Adipocyte (in vitro differentiated cells): ENCODE measurements around the gene GPR173.

ENCODE experiments used
- DNase-seq: peaks from one replicate; pipeline ENCODE4 v3.0.0-alpha.2; 2015; ENCODE audit warnings: low read depth
- H3K27me3 ChIP-seq: replicated peaks from 2 replicates; pipeline ENCODE4 v1.7.0; 2013; ENCODE audit warnings: mild to moderate bottlenecking, low read length, moderate library complexity; ENCODE audit not compliant: control insufficient read depth, insufficient read depth
- H3K36me3 ChIP-seq: 2 replicates; pipeline ENCODE4 v1.7.0; 2013; ENCODE audit warnings: low read length, mild to moderate bottlenecking, moderate library complexity; ENCODE audit not compliant: control insufficient read depth, insufficient read depth, severe bottlenecking
- H3K4me1 ChIP-seq: 2 replicates; pipeline ENCODE4 v1.7.0; 2013; ENCODE audit warnings: mild to moderate bottlenecking, low read length, moderate library complexity; ENCODE audit not compliant: control insufficient read depth, insufficient read depth
- H3K4me3 ChIP-seq: 2 replicates; pipeline ENCODE4 v1.7.0; 2013; ENCODE audit warnings: mild to moderate bottlenecking, low read length, moderate library complexity
- H3K9ac ChIP-seq: 2 replicates; pipeline ENCODE4 v1.7.0; 2013; ENCODE audit warnings: mild to moderate bottlenecking, low read length, moderate library complexity
- H3K9me3 ChIP-seq: 2 replicates; pipeline ENCODE4 v1.7.0; 2013; ENCODE audit warnings: mild to moderate bottlenecking, low read length, moderate library complexity; ENCODE audit not compliant: control insufficient read depth

GPR173 gene

DNA sequence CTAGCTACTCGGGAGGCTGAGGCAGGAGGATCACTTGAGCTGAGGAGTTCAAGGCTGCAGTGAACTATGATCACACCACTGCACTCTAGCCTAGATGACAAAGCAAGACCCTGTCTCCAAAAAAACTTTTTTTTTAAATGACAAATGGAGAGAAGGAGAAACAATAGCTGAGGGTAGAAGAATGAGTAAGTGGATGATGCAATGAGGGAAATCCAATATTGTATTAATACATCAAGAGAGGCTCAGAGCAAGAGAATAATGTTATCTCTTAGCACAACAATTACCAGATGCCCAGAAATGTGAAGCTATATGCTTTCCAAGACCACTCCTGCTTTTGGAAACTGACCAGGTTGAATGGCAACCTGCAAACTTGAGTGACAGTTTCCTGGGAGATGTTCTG lies 19.9 kb upstream of the GPR173 start:
- H3K9ac ChIP-seq = no peak overlapping the region
- no peak for DNase-seq
- H3K36me3 ChIP-seq = no peaks in the 10 kb centered on the region
- no peaks in the 10 kb centered on the region for H3K4me1 ChIP-seq
- no peak overlapping the region for H3K4me3 ChIP-seq
- peaks cover 33% of the 10 kb centered on the region for H3K27me3 ChIP-seq
- no peaks in the 10 kb centered on the region for H3K9me3 ChIP-seq

DNA sequence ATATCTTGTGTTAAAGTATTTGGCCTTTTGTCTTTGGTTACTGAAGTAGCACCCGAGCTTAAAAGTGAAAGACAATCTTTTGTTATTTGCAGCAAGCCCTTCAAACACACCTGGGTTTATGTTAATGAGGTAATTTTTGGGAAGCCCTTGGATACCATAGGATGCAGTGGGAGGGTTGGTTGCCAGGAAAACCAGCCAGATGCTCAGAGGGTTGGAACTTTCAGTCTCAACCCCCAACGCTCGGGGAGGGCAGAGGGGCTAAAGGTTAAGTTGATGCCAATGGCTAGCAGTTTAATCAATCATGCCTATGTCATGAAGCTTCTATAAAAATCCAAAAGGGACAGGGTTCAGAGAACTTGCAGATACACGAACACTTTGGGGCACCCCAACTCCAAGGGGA lies 17.2 kb upstream of the GPR173 start:
- DNase-seq = no peak
- H3K4me3 ChIP-seq = no peak overlapping the region
- no peaks in the 10 kb centered on the region for H3K4me1 ChIP-seq
- H3K9me3 ChIP-seq = no peaks in the 10 kb centered on the region
- peaks cover 51% of the 10 kb centered on the region for H3K27me3 ChIP-seq
- no peaks in the 10 kb centered on the region for H3K36me3 ChIP-seq
- H3K9ac ChIP-seq = no peak overlapping the region

DNA sequence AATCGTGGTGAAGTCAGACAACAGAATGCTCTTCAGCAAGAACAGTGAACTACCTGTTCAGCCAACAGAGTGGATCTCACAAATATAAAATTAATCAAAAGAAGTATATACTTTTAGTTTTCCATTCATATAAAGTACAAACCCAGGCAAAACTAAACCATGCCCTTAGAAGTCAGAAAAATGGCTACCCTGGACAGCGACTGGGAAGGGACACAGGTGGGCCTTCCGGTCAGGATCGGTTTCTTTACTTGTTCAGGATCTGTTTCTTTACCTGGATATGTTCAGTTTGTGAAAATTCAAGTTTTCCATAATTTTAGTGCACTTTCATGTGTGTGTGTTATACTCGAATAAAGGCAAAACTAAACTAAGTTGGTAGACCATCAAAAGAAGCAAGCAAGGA lies 12.4 kb upstream of the GPR173 start:
- Histone ChIP-seq H3K27me3 (peaks cover 60% of the 10 kb centered on the region), H3K4me3 (no peak overlapping the region), H3K36me3 (no peaks in the 10 kb centered on the region), H3K9ac (no peak overlapping the region), H3K9me3 (no peaks in the 10 kb centered on the region), H3K4me1 (no peaks in the 10 kb centered on the region)
- DNase-seq = no peak

DNA sequence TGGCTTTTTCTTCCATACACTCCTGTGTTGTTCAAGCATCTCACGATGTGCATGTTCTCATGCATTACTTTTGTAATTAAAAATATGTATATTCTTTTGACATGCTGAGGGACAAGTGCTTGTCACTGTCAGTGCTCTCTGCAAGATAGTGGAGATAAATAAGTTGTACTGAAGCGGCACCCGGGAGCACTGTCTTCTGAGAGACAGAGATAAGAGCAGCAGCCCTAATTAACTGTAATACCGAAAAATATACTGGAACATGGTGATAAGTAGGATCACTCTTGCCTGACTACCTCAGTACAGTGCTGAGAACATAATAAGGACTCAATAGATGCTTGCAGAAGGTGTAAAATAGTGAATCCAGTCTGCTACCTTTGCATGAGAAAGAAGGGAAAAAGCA lies 9.4 kb upstream of the GPR173 start:
- Histone ChIP-seq H3K4me1 (no peaks in the 10 kb centered on the region), H3K4me3 (no peak overlapping the region), H3K9me3 (no peaks in the 10 kb centered on the region), H3K36me3 (no peaks in the 10 kb centered on the region), H3K27me3 (peaks cover 49% of the 10 kb centered on the region), H3K9ac (no peak overlapping the region)
- no peak for DNase-seq

DNA sequence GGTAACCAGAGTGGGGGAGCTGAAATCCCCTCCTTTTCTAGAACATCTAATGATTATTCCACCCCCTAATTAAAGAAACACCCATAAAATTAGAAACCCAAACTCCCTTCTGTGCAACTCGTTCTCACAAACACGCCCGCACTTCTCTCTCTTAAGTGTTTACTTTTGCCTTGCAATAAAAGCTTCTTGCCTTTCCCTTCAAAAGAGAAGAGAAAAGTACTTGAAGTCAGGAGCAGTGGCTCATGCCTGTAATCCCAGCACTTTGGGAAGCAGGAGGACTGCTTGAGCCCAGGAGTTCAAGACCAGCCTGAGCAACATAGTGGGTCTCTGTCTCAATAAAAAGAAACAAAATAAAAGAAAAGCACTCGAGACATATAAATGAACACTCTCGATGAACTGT lies 3.6 kb upstream of the GPR173 start:
- peaks cover 25% of the 10 kb centered on the region for H3K27me3 ChIP-seq
- no peak for DNase-seq
- H3K36me3 ChIP-seq = no peaks in the 10 kb centered on the region
- H3K9ac ChIP-seq = no peak overlapping the region
- H3K9me3 ChIP-seq = no peaks in the 10 kb centered on the region
- H3K4me1 ChIP-seq = no peaks in the 10 kb centered on the region
- H3K4me3 ChIP-seq = no peak overlapping the region

DNA sequence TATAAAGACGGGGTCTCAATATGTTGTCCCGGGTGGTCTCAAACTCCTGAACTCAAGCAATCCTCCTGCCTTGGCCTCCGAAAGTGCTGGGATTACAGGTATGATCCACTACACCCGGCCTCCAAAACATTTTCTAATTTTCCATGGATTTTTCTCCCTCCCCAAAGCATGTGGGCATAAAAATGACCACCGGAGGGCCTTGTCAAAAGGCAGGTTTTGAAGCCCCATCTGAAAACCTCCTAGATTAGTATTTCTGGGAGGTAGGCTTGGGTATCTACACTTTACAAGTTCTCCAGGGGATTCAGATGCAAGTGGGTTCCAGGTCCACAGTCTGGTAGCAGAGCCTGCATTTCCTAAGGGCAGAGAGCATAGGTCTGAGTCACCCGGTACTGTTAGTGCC lies 1.4 kb upstream of the GPR173 start:
- no peaks in the 10 kb centered on the region for H3K36me3 ChIP-seq
- peak; percentile 56 for DNase-seq
- no peak overlapping the region for H3K4me3 ChIP-seq
- H3K9me3 ChIP-seq = no peaks in the 10 kb centered on the region
- peaks cover 13% of the 10 kb centered on the region for H3K27me3 ChIP-seq
- H3K4me1 ChIP-seq = no peaks in the 10 kb centered on the region
- no peak overlapping the region for H3K9ac ChIP-seq

DNA sequence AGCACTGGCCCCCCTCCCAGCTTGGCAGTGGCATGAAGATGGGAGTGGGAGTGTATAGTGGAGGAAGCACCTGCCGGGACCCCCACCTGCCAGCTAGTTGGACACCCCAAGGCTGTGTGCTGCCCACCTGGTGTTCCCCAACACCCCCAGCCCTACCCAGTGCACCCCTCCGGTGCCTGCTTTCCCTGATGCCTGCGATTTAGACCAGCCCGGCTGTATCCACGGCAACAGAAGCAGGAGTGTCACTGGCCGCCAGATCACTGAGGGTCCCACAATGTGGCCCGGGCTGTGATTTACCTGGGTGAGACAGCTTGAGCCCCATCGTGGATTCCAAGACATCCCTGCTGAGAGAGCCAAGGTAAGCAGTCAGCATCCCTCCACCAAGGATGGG lies 533 bp downstream of the GPR173 start:
- Histone ChIP-seq H3K4me3 (peak overlapping the region; percentile 79), H3K27me3 (peaks cover 18% of the 10 kb centered on the region), H3K9me3 (no peaks in the 10 kb centered on the region), H3K4me1 (no peaks in the 10 kb centered on the region), H3K9ac (peak overlapping the region; percentile 57), H3K36me3 (no peaks in the 10 kb centered on the region)
- peak; percentile 17 for DNase-seq

DNA sequence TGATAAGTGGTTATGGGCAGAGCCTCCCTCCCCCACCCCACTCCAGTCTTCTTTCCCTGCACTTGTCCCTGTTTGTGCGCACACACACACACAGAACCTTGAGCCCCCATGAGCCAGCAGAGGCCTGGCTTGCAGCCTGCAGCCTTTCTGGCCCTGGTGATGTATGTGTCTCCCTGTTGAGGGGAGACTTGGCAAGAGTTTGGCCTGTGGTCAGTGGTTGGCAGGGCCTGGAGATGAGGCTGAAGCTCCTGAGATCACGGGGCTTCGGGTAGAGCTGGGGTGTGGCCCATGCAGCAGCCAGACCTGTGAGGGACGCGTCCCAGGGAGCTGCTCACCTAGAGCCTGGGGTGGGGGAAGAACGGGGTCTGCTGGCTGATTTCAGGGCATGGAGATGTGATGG lies 2.3 kb downstream of the GPR173 start:
- Histone ChIP-seq H3K9ac (no peak overlapping the region), H3K9me3 (no peaks in the 10 kb centered on the region), H3K4me3 (peak overlapping the region; percentile 79)

DNA sequence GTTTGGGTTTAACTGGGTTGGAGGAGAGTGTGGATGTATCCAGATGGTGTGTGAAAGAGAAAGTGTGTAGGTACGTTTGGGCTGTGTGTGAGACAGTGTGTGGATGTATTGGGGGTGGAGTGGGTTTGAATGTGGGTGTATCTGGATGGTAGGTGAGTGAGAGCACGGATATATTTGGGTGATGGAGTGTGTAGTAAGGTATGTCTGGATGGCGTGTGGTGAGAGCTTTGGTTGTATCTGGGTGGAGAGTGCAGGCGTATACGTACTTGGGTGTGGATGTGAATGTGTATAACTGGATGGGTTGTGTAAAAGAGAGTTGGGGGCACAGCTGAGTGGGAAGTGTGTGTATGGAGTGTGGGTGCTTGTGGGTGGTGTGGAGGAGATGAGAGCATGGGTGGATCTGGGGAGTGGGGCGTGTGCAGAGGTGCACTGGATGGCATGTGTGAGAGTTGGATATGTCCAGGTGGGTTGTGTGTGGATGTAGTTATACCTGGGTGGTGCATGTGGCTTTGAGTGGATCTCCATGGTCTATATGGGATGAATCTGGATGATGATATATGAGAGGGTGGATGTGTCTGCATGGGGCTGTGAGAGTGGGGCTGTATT lies 6.8 kb downstream of the GPR173 start:
- Histone ChIP-seq H3K9me3 (no peaks in the 10 kb centered on the region), H3K4me1 (no peaks in the 10 kb centered on the region), H3K36me3 (no peaks in the 10 kb centered on the region), H3K4me3 (no peak overlapping the region), H3K9ac (no peak overlapping the region), H3K27me3 (peaks cover 16% of the 10 kb centered on the region)
- no peak for DNase-seq

More for the DNA sequence above, 2.3 kb downstream of the GPR173 start:
- H3K36me3 ChIP-seq = no peaks in the 10 kb centered on the region
- H3K4me1 ChIP-seq = no peaks in the 10 kb centered on the region
- DNase-seq = no peak
- H3K27me3 ChIP-seq = peaks cover 9% of the 10 kb centered on the region

DNA sequence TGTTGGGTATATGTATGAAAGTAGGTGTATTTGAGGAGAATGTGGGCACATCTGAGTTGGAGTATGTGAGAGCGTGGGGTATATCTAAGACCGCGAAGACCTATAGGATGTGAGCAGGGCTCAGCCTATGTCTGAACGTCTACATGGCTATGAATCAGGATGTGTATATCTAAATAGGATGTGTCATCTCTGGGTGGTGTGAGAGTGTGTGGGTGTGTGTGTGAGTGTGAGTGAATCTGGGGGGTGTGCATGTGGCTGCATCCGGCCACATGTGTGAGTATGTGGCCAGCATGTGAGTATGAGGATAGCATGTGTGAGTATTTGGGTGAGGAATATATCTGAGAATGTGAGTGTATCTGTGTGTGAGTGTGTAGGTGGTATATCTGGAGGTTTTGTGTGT lies 7.7 kb downstream of the GPR173 start:
- H3K9me3 ChIP-seq = no peaks in the 10 kb centered on the region
- no peak for DNase-seq
- H3K4me1 ChIP-seq = no peaks in the 10 kb centered on the region
- H3K27me3 ChIP-seq = peaks cover 16% of the 10 kb centered on the region
- no peak overlapping the region for H3K4me3 ChIP-seq
- no peak overlapping the region for H3K9ac ChIP-seq
- no peaks in the 10 kb centered on the region for H3K36me3 ChIP-seq

DNA sequence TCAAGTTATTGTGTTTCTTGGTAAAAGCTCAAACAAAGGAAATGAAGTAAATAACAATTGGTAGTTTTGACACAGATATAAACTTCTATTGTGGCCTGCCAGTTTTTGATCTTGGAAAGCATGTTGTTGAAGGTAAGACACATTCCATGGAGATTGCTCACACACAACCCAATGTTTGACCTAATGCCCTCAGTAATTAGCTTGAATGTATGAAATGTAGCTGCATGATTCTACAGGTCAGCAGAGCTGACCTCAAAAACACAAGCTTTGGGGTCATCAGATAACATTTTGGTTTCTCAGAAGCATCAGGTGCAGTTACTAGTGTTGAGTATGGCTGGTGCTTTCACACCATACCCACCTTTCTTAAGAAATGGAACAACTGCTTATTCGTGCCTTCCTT lies 16.5 kb downstream of the GPR173 start:
- no peak for DNase-seq
- H3K27me3 ChIP-seq = peaks cover 9% of the 10 kb centered on the region
- H3K36me3 ChIP-seq = no peaks in the 10 kb centered on the region
- no peak overlapping the region for H3K9ac ChIP-seq
- no peaks in the 10 kb centered on the region for H3K9me3 ChIP-seq
- no peak overlapping the region for H3K4me3 ChIP-seq
- no peaks in the 10 kb centered on the region for H3K4me1 ChIP-seq

DNA sequence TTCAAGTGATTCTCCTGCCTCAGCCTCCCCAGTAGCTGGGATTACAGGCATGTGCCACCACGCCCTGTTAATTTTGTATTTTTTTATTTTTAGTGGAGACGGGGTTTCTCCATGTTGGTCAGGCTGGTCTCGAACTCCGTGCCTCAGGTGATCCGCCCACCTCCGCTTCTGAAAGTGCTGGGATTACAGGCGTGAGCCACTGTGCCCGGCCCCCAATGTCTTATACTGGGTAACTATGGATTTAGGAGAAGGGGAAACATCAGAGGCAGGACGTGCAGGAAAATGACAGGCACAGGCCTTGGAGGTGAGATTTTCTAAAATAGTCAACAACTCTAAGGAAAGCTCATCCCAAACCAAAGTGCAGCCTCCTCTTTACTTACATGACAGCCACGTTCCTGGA lies 22.5 kb downstream of the GPR173 start:
- Histone ChIP-seq H3K4me1 (peaks cover 2% of the 10 kb centered on the region), H3K9me3 (no peaks in the 10 kb centered on the region), H3K36me3 (no peaks in the 10 kb centered on the region), H3K4me3 (no peak overlapping the region), H3K27me3 (peaks cover 9% of the 10 kb centered on the region), H3K9ac (no peak overlapping the region)
- no peak for DNase-seq
